Epithelial cell of proximal tubule (primary cell): Measurements from ENCODE around the gene ARID4B. TPM values are rescaled to one million over a fixed set of nuclear protein-coding genes. Genes with fewer than 3 reads are reported as not detected.
"Not testable (repeated sequence)": the region's sequence is repeated elsewhere in the genome, so short reads cannot be mapped to it uniquely, and the experiment has no call there.

ENCODE experiments used
- DNase-seq: peaks from one replicate; pipeline ENCODE4 v3.0.0-alpha.2; 2011; ENCODE audit warnings: low read depth
- H3K4me3 ChIP-seq: 2 replicates; pipeline ENCODE4 v1.5.1; 2011; ENCODE audit warnings: low read depth, mild to moderate bottlenecking, low read length
- total RNA-seq: library from RNA; depleted of rRNA; stranded (reverse); fragments of >200 nt; gene quantifications from 2 replicates; pipeline ENCODE4 v1.2.3, GENCODE V29; 2015
- TF ChIP-seq, protein P1 (sequence below): conservative IDR thresholded peaks from 2 replicates; pipeline ENCODE4 v1.5.1; 2012; ENCODE audit warnings: low read depth, mild to moderate bottlenecking, low read length

Gene ARID4B
- total RNA-seq, 1 donor from 2014 or later = 13.8 TPM

DNA sequence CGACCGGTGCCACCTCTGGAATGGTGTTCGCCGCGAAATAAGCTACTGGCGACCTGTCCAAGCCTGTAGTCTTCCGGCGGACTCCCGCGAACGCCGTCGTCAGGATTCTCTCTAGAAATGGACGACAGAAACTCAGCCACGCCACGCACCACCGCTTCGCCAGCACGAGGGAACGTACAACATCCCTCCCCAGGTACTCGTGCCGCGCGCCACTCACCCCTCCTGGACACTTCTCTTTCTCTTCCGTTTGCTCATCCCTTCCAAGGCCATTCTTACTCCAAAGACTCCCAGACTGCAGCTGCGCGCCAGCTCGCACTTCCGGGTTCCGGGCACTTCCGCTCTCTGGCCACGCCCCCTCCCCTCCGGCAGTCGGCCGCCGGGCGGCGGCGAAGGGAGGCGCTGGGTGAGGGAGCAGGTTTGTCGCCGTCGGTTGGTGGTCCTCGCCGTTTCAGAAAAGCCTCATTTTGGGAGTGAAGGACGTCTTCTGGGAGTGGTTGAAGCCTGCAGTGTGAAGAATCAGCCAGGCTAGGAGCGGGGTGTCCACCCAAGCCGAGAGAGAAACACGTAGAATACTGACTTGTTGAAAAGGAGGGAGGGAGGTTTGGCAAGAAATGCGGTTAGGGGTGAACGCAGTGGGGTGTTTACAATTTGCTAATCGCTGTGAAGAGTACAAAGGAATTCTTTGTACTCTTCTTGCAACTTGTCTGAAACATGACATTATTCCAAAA lies 166.9 kb downstream of the ARID4B start, which contains the start of gene RBM34:
TSS of gene RBM34 (minus strand) at position 294 of the 728 bp plus-strand sequence. CDS start at position 270, 24 bp downstream.
- TF ChIP-seq, protein P1, sequence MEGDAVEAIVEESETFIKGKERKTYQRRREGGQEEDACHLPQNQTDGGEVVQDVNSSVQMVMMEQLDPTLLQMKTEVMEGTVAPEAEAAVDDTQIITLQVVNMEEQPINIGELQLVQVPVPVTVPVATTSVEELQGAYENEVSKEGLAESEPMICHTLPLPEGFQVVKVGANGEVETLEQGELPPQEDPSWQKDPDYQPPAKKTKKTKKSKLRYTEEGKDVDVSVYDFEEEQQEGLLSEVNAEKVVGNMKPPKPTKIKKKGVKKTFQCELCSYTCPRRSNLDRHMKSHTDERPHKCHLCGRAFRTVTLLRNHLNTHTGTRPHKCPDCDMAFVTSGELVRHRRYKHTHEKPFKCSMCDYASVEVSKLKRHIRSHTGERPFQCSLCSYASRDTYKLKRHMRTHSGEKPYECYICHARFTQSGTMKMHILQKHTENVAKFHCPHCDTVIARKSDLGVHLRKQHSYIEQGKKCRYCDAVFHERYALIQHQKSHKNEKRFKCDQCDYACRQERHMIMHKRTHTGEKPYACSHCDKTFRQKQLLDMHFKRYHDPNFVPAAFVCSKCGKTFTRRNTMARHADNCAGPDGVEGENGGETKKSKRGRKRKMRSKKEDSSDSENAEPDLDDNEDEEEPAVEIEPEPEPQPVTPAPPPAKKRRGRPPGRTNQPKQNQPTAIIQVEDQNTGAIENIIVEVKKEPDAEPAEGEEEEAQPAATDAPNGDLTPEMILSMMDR = peak; percentile 1
- DNase-seq = peak; percentile 46
- peak within 1 kb of the TSS; percentile 76 for H3K4me3 ChIP-seq

DNA sequence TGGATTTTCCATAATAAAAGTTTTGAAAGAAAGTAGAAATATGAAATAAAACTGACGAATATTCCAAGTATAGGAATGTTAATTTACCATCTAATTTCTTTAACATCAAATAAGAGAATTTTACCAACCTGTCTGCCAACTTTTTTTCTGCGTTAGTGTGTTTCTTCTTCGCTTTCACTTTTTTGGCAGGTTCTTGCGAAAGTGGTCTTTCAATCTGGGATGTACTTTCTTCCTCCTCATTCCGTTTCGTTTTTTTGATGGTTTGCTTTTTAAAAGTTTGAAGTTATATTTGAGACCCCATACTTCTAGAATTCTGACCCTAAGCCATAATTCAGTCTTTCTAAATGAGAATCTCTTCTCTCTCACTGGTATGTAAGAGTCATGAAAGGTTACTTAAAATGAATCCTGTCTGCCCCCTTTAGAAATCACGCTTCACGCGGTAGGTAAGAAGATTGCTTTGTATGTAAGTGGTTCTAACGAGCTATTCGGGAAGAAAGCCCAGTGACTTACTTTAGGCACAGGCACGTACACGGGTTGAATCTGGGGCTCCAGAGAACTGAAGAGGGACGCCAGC lies 167.5 kb downstream of the ARID4B start:
- H3K4me3 ChIP-seq = peak overlapping the region; percentile 76
- TF ChIP-seq, protein P1 = no peak
- peak; percentile 38 for DNase-seq

DNA sequence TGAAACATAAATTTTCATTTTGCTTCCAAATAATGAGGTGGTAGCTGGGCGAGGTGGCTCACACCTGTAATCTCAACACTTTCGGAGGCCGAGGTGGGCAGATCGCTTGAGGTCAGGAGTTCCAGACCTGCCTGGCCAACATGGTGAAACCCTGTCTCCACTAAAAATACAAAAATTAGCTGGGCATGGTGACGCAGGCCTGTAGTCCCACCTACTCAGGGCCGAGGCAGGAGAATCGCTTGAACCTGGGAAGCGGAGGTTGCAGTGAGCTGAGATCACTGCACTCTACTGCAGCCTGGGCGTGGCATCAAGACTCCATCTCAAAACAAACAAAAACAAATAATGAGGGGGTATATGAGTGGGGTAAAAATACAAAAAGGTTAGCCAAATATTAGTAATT lies 168.0 kb downstream of the ARID4B start:
- peak overlapping the region; percentile 76 for H3K4me3 ChIP-seq
- not testable (repeated sequence) for DNase-seq

DNA sequence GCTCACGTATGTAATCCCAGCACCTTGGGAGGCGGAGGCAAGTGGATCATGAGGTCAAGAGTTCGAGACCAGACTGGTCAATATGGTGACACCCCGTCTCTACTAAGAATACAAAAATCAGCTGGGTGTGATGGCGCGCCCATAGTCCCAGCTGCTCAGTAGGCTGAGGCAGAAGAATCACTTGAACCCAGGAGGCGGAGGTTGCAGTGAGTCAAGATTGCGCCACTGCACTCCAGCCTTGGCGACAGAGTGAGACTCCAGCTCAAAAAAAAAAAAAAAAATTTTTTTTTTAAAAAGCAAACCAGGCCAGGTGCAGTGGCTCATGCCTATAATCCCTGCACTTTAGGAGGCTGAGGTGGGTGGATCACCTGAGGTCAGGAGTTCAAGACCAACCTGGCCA lies 168.7 kb downstream of the ARID4B start:
- DNase-seq, H3K4me3 ChIP-seq: not testable (repeated sequence)

DNA sequence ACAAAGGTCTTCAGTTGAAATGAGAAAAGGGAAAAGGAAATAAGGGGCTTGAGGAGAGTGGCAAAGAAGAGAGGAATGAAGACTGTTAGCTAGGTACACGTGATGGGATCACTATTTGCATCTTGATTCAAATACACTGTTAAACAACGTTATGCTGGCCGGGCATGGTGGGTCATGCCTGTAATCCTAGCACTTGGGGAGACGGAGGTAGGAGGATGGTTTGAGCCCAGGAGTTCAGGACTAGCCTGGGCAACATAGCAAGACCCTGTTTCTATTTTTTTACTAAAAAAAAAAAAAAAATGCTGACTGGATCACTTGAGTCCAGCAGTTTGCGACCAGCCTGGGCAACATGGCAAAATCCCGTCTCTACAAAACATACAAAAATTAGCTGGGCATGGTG lies 169.3 kb downstream of the ARID4B start:
- TF ChIP-seq, protein P1 = no peak

DNA sequence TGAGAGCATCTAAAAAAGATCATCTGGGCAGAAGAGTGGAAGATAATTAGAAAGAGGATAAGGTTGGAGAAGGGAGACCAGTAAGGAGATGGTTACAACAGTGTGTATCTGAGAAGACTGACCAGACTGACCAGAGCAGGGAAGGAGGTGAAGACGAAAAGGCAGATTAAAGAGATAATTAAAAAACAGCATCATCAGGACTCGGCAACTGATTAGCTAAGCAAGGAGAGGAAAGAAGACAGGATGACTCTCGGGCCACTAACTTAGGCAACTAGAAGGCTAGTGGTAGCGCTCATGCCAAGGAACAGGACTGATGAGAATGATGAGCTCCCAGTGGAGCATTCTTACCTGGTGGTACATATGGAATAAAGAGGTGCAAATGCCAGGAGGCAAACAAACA lies 170.8 kb downstream of the ARID4B start:
- no peak overlapping the region for H3K4me3 ChIP-seq
- DNase-seq = no peak
- TF ChIP-seq, protein P1 = no peak

More for the DNA sequence above, 169.3 kb downstream of the ARID4B start:
- H3K4me3 ChIP-seq = no peak overlapping the region
- DNase-seq = no peak

DNA sequence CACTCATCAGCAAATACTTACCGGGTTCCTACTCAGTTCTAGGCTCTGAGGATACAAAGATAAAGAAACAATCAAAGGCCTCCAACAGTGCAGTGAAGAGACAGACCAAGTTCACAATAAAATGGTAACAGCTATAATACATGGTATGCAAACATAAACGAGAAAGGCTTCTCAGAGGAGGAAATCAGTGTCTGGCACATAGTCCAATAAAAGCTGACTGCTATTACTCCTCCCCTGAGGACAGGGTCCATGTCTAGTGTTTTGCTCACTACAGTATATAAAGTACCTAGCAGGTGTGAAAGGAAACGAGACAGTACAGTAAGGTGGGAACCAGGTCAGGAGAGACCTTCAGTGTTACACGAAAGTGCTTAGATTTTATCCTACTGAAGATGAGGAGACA lies 171.2 kb downstream of the ARID4B start:
- DNase-seq = no peak
- no peak overlapping the region for H3K4me3 ChIP-seq
- TF ChIP-seq, protein P1 = no peak

DNA sequence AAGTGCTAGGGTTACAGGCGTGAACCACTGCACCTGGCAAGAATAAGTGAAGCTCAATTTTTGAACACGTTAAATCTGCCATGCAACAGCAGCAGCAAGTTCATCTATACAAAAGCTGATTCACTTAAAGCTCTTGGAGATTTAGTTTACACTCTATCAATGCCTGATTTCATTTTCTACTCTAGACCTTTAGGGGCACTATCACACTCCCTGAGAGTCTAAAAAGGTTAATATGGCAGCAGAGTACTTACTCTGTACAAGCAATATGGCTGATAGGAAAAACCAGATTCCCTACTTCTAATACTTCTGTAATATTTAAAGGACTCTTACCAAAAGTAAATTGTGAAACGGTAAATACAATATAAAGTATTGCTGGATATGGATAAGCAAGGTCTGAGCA lies 171.7 kb downstream of the ARID4B start:
- no peak overlapping the region for H3K4me3 ChIP-seq
- DNase-seq = no peak
- TF ChIP-seq, protein P1 = no peak
